ENCODE measurements around the gene GABPA.

The GABPA gene

GRCh38 chr21:25717491-25718147 lies 17.2 kb upstream of the GABPA start:
- H3K4me1 Mint-ChIP-seq, result no peaks in the 10 kb centered on the region
- H3K27ac Mint-ChIP-seq (ENCODE audit: low read depth), result no peak overlapping the region
- H3K27me3 Mint-ChIP-seq, result no peaks in the 10 kb centered on the region
- no peaks in the 10 kb centered on the region for H3K9me3 Mint-ChIP-seq
- H3K36me3 Mint-ChIP-seq (ENCODE audit: insufficient read depth), result peaks cover 14% of the 10 kb centered on the region
- DNase-seq (ENCODE audit: low spot score in 2 of 2), result no peak
- ATAC-seq (replicated peaks; ENCODE audit: extremely low read depth, poor library complexity, severe bottlenecking), result no peak
- no peak overlapping the region for H3K4me3 Mint-ChIP-seq

GRCh38 chr21:25721987-25722386 lies 12.8 kb upstream of the GABPA start:
- ATAC-seq (replicated peaks; ENCODE audit: extremely low read depth, poor library complexity, severe bottlenecking) (no peak), DNase-seq (ENCODE audit: low spot score in 2 of 2) (no peak)
- peaks cover 41% of the 10 kb centered on the region for H3K36me3 Mint-ChIP-seq (ENCODE audit: insufficient read depth)
- no peak overlapping the region for H3K4me3 Mint-ChIP-seq
- no peak overlapping the region for H3K27ac Mint-ChIP-seq (ENCODE audit: low read depth)
- H3K27me3 Mint-ChIP-seq, result no peaks in the 10 kb centered on the region
- no peaks in the 10 kb centered on the region for H3K9me3 Mint-ChIP-seq
- H3K4me1 Mint-ChIP-seq, result no peaks in the 10 kb centered on the region

- ATAC-seq (replicated peaks; ENCODE audit: extremely low read depth, poor library complexity, severe bottlenecking) (no peak), DNase-seq (ENCODE audit: low spot score in 2 of 2) (no peak)
- Mint-ChIP-seq H3K27ac (ENCODE audit: low read depth) (no peak overlapping the region), H3K9me3 (no peaks in the 10 kb centered on the region), H3K27me3 (no peaks in the 10 kb centered on the region), H3K4me3 (no peak overlapping the region), H3K36me3 (ENCODE audit: insufficient read depth) (peaks cover 41% of the 10 kb centered on the region), H3K4me1 (no peaks in the 10 kb centered on the region)
These were observed 12.1 kb upstream of the GABPA start for GRCh38 chr21:25722631-25723030.

- H3K27ac Mint-ChIP-seq (ENCODE audit: low read depth), result no peak overlapping the region
- no peak for DNase-seq (ENCODE audit: low spot score in 2 of 2)
These were observed 2.5 kb upstream of the GABPA start for GRCh38 chr21:25732091-25732760.

DNA sequence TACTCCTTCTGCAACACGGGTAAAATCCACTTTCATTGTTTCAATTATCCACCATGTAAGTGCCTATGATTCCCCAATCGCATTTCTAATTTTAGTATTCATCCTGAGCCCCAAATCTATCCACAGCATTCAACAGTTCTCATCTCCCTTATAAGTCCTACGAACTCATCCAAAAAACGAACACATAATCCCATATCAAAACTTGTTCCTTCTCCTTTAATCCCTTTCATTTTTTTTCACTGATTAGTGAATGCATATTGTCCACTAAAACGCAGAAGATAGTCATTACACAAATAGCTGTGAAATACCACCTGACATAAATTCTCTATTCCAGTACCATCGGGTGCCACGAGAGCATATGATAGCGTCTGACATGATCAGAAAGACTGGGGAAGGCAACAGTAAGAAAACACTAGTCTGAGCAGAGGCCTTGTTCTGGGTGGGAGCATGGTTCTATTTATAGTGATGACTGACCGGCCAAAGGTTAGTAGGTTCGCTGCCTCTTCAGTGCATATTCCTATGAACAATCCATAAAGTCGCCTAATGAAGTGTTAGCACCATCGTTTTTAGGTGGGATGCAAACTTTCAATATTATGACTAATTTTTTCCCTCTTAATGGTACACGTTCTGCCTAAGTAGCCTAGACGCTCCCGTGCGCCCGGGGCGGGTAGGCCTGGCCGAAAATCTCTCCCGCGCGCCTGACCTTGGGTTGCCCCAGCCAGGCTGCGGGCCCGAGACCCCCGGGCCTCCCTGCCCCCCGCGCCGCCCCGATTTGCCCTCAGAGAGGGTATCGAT lies 716 bp upstream of the GABPA start:
- no peaks in the 10 kb centered on the region for H3K27me3 Mint-ChIP-seq
- ATAC-seq (replicated peaks; ENCODE audit: extremely low read depth, poor library complexity, severe bottlenecking) (no peak), DNase-seq (ENCODE audit: low spot score in 2 of 2) (peak in 1 of 2 donors; percentile 14)
- peaks cover 41% of the 10 kb centered on the region for H3K4me1 Mint-ChIP-seq
- H3K27ac Mint-ChIP-seq (ENCODE audit: low read depth), result peak overlapping the region; percentile 97
- H3K4me3 Mint-ChIP-seq, result peak overlapping the region; percentile 95
- H3K36me3 Mint-ChIP-seq (ENCODE audit: insufficient read depth), result peaks cover 26% of the 10 kb centered on the region
- no peaks in the 10 kb centered on the region for H3K9me3 Mint-ChIP-seq

More at GRCh38 chr21:25732091-25732760, 2.5 kb upstream of the GABPA start:
- Mint-ChIP-seq H3K9me3 (no peaks in the 10 kb centered on the region), H3K4me3 (no peak overlapping the region), H3K4me1 (peaks cover 35% of the 10 kb centered on the region), H3K36me3 (ENCODE audit: insufficient read depth) (peaks cover 37% of the 10 kb centered on the region), H3K27me3 (no peaks in the 10 kb centered on the region)
- no peak for ATAC-seq (replicated peaks; ENCODE audit: extremely low read depth, poor library complexity, severe bottlenecking)

GRCh38 chr21:25734654-25734903 lies 193 bp upstream of the GABPA start:
- Mint-ChIP-seq H3K9me3 (no peaks in the 10 kb centered on the region), H3K36me3 (ENCODE audit: insufficient read depth) (peaks cover 26% of the 10 kb centered on the region), H3K27ac (ENCODE audit: low read depth) (peak overlapping the region; percentile 97), H3K27me3 (no peaks in the 10 kb centered on the region), H3K4me3 (peak overlapping the region; percentile 95), H3K4me1 (peaks cover 46% of the 10 kb centered on the region)
- ATAC-seq (replicated peaks; ENCODE audit: extremely low read depth, poor library complexity, severe bottlenecking) (no peak), DNase-seq (ENCODE audit: low spot score in 2 of 2) (no peak)

- H3K4me3 Mint-ChIP-seq, result peak overlapping the region; percentile 95
- ATAC-seq (replicated peaks; ENCODE audit: extremely low read depth, poor library complexity, severe bottlenecking), result no peak
These were observed 1.1 kb downstream of the GABPA start for GRCh38 chr21:25735646-25736597.

GRCh38 chr21:25737421-25737820 lies 2.6 kb downstream of the GABPA start:
- ATAC-seq (replicated peaks; ENCODE audit: extremely low read depth, poor library complexity, severe bottlenecking), result no peak

More at GRCh38 chr21:25735646-25736597, 1.1 kb downstream of the GABPA start:
- H3K4me1 Mint-ChIP-seq, result peaks cover 52% of the 10 kb centered on the region
- H3K9me3 Mint-ChIP-seq, result no peaks in the 10 kb centered on the region
- peaks cover 22% of the 10 kb centered on the region for H3K36me3 Mint-ChIP-seq (ENCODE audit: insufficient read depth)
- DNase-seq (ENCODE audit: low spot score in 2 of 2), result peak; percentile 14 to 18
- H3K27me3 Mint-ChIP-seq, result no peaks in the 10 kb centered on the region
- H3K27ac Mint-ChIP-seq (ENCODE audit: low read depth), result peak overlapping the region; percentile 97

GRCh38 chr21:25742900-25743299 lies 8.1 kb downstream of the GABPA start:
- H3K4me1 Mint-ChIP-seq, result peaks cover 34% of the 10 kb centered on the region
- no peaks in the 10 kb centered on the region for H3K9me3 Mint-ChIP-seq
- H3K4me3 Mint-ChIP-seq, result no peak overlapping the region
- no peaks in the 10 kb centered on the region for H3K27me3 Mint-ChIP-seq
- ATAC-seq (replicated peaks; ENCODE audit: extremely low read depth, poor library complexity, severe bottlenecking) (no peak), DNase-seq (ENCODE audit: low spot score in 2 of 2) (no peak)
- H3K27ac Mint-ChIP-seq (ENCODE audit: low read depth), result no peak overlapping the region
- H3K36me3 Mint-ChIP-seq (ENCODE audit: insufficient read depth), result peaks cover 4% of the 10 kb centered on the region

More at GRCh38 chr21:25737421-25737820, 2.6 kb downstream of the GABPA start:
- no peak for DNase-seq (ENCODE audit: low spot score in 2 of 2)
- H3K4me3 Mint-ChIP-seq, result no peak overlapping the region
- H3K4me1 Mint-ChIP-seq, result peaks cover 64% of the 10 kb centered on the region
- H3K9me3 Mint-ChIP-seq, result no peaks in the 10 kb centered on the region
- no peak overlapping the region for H3K27ac Mint-ChIP-seq (ENCODE audit: low read depth)
- H3K36me3 Mint-ChIP-seq (ENCODE audit: insufficient read depth), result peaks cover 18% of the 10 kb centered on the region
- no peaks in the 10 kb centered on the region for H3K27me3 Mint-ChIP-seq

DNA sequence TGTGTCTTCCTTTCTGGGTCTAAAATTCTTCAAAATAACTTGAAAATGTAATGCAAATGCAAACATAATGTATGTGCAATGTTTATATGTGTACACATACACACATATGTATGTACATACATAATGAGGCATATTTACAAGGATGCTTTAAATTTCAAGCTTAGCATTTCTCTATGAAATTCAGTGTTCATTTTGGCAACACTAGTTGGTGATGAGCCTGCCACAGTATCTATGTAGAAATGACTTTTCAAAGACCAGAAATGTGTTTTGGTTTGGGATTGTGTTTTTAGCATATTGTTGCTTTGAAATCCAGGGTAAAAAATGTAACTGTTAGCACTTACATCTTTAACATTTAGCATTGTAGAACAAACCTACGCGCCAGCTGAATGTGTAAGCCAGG lies 10.1 kb downstream of the GABPA start:
- Mint-ChIP-seq H3K4me1 (peaks cover 15% of the 10 kb centered on the region), H3K36me3 (ENCODE audit: insufficient read depth) (peaks cover 10% of the 10 kb centered on the region), H3K27me3 (no peaks in the 10 kb centered on the region), H3K9me3 (no peaks in the 10 kb centered on the region), H3K4me3 (no peak overlapping the region), H3K27ac (ENCODE audit: low read depth) (no peak overlapping the region)
- DNase-seq (ENCODE audit: low spot score in 2 of 2), result no peak
- no peak for ATAC-seq (replicated peaks; ENCODE audit: extremely low read depth, poor library complexity, severe bottlenecking)

GRCh38 chr21:25750085-25750484 lies 15.3 kb downstream of the GABPA start:
- Mint-ChIP-seq H3K36me3 (ENCODE audit: insufficient read depth) (peaks cover 39% of the 10 kb centered on the region), H3K4me3 (no peak overlapping the region), H3K4me1 (peaks cover under 1% of the 10 kb centered on the region), H3K27ac (ENCODE audit: low read depth) (no peak overlapping the region), H3K9me3 (no peaks in the 10 kb centered on the region), H3K27me3 (no peaks in the 10 kb centered on the region)
- DNase-seq (ENCODE audit: low spot score in 2 of 2) (no peak), ATAC-seq (replicated peaks; ENCODE audit: extremely low read depth, poor library complexity, severe bottlenecking) (no peak)

DNA sequence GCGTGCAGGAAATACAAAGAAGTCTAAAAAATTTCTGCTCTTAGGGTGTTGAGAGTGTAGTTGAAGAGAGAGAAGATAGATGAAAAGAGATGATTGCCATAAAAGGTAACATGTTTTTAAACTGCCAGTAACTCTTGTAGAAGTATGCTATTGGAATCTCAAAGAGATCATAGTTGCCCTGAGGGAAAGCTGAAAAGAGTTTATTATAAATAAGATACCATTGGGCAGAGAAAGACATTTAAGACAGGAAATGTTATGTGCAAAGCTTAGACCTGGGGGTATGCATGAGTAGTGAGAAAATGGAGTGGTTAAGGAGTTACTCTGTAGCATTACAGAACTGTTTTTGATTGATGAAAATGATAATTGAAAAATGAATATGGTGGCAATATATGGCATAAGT lies 17.6 kb downstream of the GABPA start:
- H3K27me3 Mint-ChIP-seq, result no peaks in the 10 kb centered on the region
- H3K4me3 Mint-ChIP-seq, result no peak overlapping the region
- H3K27ac Mint-ChIP-seq (ENCODE audit: low read depth), result no peak overlapping the region
- no peak for DNase-seq (ENCODE audit: low spot score in 2 of 2)
- H3K36me3 Mint-ChIP-seq (ENCODE audit: insufficient read depth), result peaks cover 51% of the 10 kb centered on the region
- peaks cover 21% of the 10 kb centered on the region for H3K4me1 Mint-ChIP-seq
- no peaks in the 10 kb centered on the region for H3K9me3 Mint-ChIP-seq
- no peak for ATAC-seq (replicated peaks; ENCODE audit: extremely low read depth, poor library complexity, severe bottlenecking)

Data from central memory CD8-positive, alpha-beta T cell (primary cell).